IMR-90 (cell line): ENCODE data around the gene MRPL52. TPM values are rescaled to one million over a fixed set of nuclear protein-coding genes. Genes with fewer than 3 reads are reported as not detected.

Source experiments
- ATAC-seq: fragments of 200-7000 bp; cut with Tn5 transposase; 2 replicates; pipeline ENCODE4 v1.9.1; 2020; ENCODE audit warnings: low read depth, mild to moderate bottlenecking, moderate library complexity
- BruUV-seq: library from RNA; stranded (reverse); fragments of 400-500 nt; replicated peaks from 2 replicates; lab custom pipeline; 2021; lab: Mats Ljungman, UMichigan
- CTCF ChIA-PET: fragments of 300-600 bp; formaldehyde crosslinking; extraction: SDS; loops from one replicate; lab custom pipeline; 2021; ENCODE audit warnings: antibody characterized with exemption; lab: Yijun Ruan, JAX
- POLR2A ChIA-PET: fragments of 300-600 bp; sonication (Branson Sonifier 250); formaldehyde crosslinking; loops from one replicate; lab custom pipeline; 2022; ENCODE audit warnings: antibody characterized with exemption; ENCODE audit not compliant: unreplicated experiment; lab: Charles Lee
- DNase-seq: peaks from one replicate; pipeline ENCODE4 v3.0.0; 2013
- H2AFZ ChIP-seq: replicated peaks from 2 replicates; pipeline ENCODE3; 2013; ENCODE audit warnings: low read length, mild to moderate bottlenecking; ENCODE audit not compliant: poor library complexity
- H2AK5ac ChIP-seq: 2 replicates; pipeline ENCODE4 v1.6.1; 2013; ENCODE audit warnings: low read depth, low read length, inconsistent platforms
- H2AK9ac ChIP-seq: replicated peaks from 2 replicates; pipeline ENCODE3; 2013; ENCODE audit warnings: mild to moderate bottlenecking, low read depth, low read length, moderate library complexity; ENCODE audit not compliant: poor library complexity
- H2BK120ac ChIP-seq: 2 replicates; pipeline ENCODE4 v1.6.1; 2013; ENCODE audit warnings: low read depth, low read length, inconsistent platforms
- H2BK15ac ChIP-seq: 3 replicates; pipeline ENCODE4 v1.6.1; 2013; ENCODE audit warnings: low read depth, low read length, inconsistent platforms
- H2BK20ac ChIP-seq: 2 replicates; pipeline ENCODE4 v1.6.1; 2013; ENCODE audit warnings: low read depth, mild to moderate bottlenecking, inconsistent platforms, low read length, moderate library complexity
- H2BK5ac ChIP-seq: 2 replicates; pipeline ENCODE4 v1.6.1; 2013; ENCODE audit warnings: mild to moderate bottlenecking, low read depth, low read length, inconsistent platforms; ENCODE audit not compliant: poor library complexity, severe bottlenecking
- H3K14ac ChIP-seq: replicated peaks from 2 replicates; pipeline ENCODE4 v1.6.1; 2013; ENCODE audit warnings: low read depth, low read length, inconsistent platforms
- H3K18ac ChIP-seq: 2 replicates; pipeline ENCODE4 v1.6.1; 2013; ENCODE audit warnings: low read depth, low read length, control low read depth
- H3K23ac ChIP-seq: 2 replicates; pipeline ENCODE4 v1.6.1; 2013; ENCODE audit warnings: low read depth, low read length, inconsistent platforms
- H3K27ac ChIP-seq: 2 replicates; pipeline ENCODE4 v1.5.1; 2013; ENCODE audit warnings: mild to moderate bottlenecking, control low read depth, low read length; ENCODE audit not compliant: insufficient read depth
- H3K27me3 ChIP-seq: 2 replicates; pipeline ENCODE4 v1.6.1; 2013; ENCODE audit warnings: low read length; ENCODE audit not compliant: control insufficient read depth, insufficient read depth
- H3K36me3 ChIP-seq: 2 replicates; pipeline ENCODE4 v1.6.1; 2013; ENCODE audit warnings: low read length, mixed read lengths; ENCODE audit not compliant: control insufficient read depth, insufficient read depth
- H3K4ac ChIP-seq: 2 replicates; pipeline ENCODE4 v1.6.1; 2013; ENCODE audit warnings: low read depth, low read length, inconsistent platforms
- H3K4me1 ChIP-seq: 2 replicates; pipeline ENCODE4 v1.6.1; 2013; ENCODE audit warnings: low read length, mixed read lengths; ENCODE audit not compliant: control insufficient read depth, insufficient read depth
- H3K4me2 ChIP-seq: 2 replicates; pipeline ENCODE4 v1.6.1; 2013; ENCODE audit warnings: low read depth, mild to moderate bottlenecking, control low read depth, low read length, moderate library complexity
- H3K4me3 ChIP-seq: 2 replicates; pipeline ENCODE4 v1.5.1; 2013; ENCODE audit warnings: low read depth, mild to moderate bottlenecking, control low read depth, low read length, moderate library complexity; ENCODE audit not compliant: insufficient read depth
- H3K56ac ChIP-seq: 2 replicates; pipeline ENCODE4 v1.6.1; 2013; ENCODE audit warnings: low read length, inconsistent platforms; ENCODE audit not compliant: insufficient read depth; ENCODE audit errors: extremely low read depth
- H3K79me1 ChIP-seq, 2 experiments: 2 replicates each; pipeline ENCODE4 v1.6.1; 2013; ENCODE audit warnings: low read length in 2 of 2, inconsistent platforms in 1 of 2, low read depth in 1 of 2
- H3K9ac ChIP-seq: 2 replicates; pipeline ENCODE4 v1.6.1; 2013; ENCODE audit warnings: low read depth, low read length, control low read depth
- H3K9me1 ChIP-seq: 2 replicates; pipeline ENCODE4 v1.6.1; 2013; ENCODE audit warnings: low read length, inconsistent platforms; ENCODE audit not compliant: insufficient read depth
- H3K9me3 ChIP-seq: 2 replicates; pipeline ENCODE4 v1.6.1; 2013; ENCODE audit warnings: low read length; ENCODE audit not compliant: control insufficient read depth, insufficient read depth
- H4K20me1 ChIP-seq: 2 replicates; pipeline ENCODE4 v1.6.1; 2013; ENCODE audit warnings: low read length, inconsistent platforms; ENCODE audit not compliant: insufficient read depth
- H4K5ac ChIP-seq: 2 replicates; pipeline ENCODE4 v1.6.1; 2013; ENCODE audit warnings: mild to moderate bottlenecking, low read depth, low read length, control low read depth
- H4K8ac ChIP-seq, 2 experiments: 2 replicates each; pipeline ENCODE4 v1.6.1; 2013; ENCODE audit warnings: low read depth in 2 of 2, low read length in 2 of 2, control low read depth in 1 of 2, inconsistent platforms in 1 of 2
- H4K91ac ChIP-seq: 2 replicates; pipeline ENCODE4 v1.6.1; 2013; ENCODE audit warnings: low read depth, low read length, inconsistent platforms; ENCODE audit not compliant: insufficient read depth
- CEBPB ChIP-seq: IDR thresholded peaks from 2 replicates; pipeline ENCODE4 v1.6.1; 2012; ENCODE audit warnings: low read depth, low read length, improper control_type of control experiment
- FOS ChIP-seq: fragments of 150-350 bp; IDR thresholded peaks from 2 replicates; pipeline ENCODE4 v1.6.1; 2016; ENCODE audit warnings: low read depth, low read length
- MAFK ChIP-seq: IDR thresholded peaks from 2 replicates; pipeline ENCODE4 v1.6.1; 2012; ENCODE audit warnings: low read depth, low read length, improper control_type of control experiment
- MAZ ChIP-seq: IDR thresholded peaks from 2 replicates; pipeline ENCODE4 v1.6.1; 2012; ENCODE audit warnings: low read depth, mild to moderate bottlenecking, low read length, improper control_type of control experiment, moderate library complexity, borderline replicate concordance
- MXI1 ChIP-seq: IDR thresholded peaks from 2 replicates; pipeline ENCODE4 v1.6.1; 2012; ENCODE audit warnings: low read depth, mild to moderate bottlenecking, low read length, moderate library complexity, borderline replicate concordance
- NFE2L2 ChIP-seq: fragments of 150-350 bp; IDR thresholded peaks from 2 replicates; pipeline ENCODE4 v1.6.1; 2016; ENCODE audit warnings: low read depth, mild to moderate bottlenecking, low read length
- RAD21 ChIP-seq: IDR thresholded peaks from 2 replicates; pipeline ENCODE4 v1.6.1; 2012; ENCODE audit warnings: low read length, improper control_type of control experiment
- RFX5 ChIP-seq: IDR thresholded peaks from 2 replicates; pipeline ENCODE4 v1.8.0; 2012; ENCODE audit warnings: low read depth, mild to moderate bottlenecking, low read length, moderate library complexity
- WGBS, 2 experiments: methylation state at CpG; one replicate each; pipeline versions ENCODE4 v1.1.5 to v1.1.7; 2013; ENCODE audit warnings: missing lambda C conversion rate in 2 of 2; ENCODE audit not compliant: insufficient read length in 1 of 2; ENCODE audit errors: extremely low coverage in 2 of 2; 5-methylcytosine and 5-hydroxymethylcytosine counted together
- dilution Hi-C: fragments of 300-500 bp; cut with HindIII; formaldehyde crosslinking; loops from one replicate; pipeline ENCODE4 v1.14.3; 2018; ENCODE audit warnings: low sequenced_read_pairs; ENCODE audit not compliant: unreplicated experiment
- in situ Hi-C: fragments of 300-500 bp; cut with MboI; formaldehyde crosslinking; loops from 3 replicates; pipeline ENCODE4 v1.14.3; 2019; ENCODE audit warnings: low sequenced_read_pairs, inconsistent platforms, mixed read lengths
- intact Hi-C: fragments of 100-400 bp; cut with micrococcal nuclease; formaldehyde crosslinking; loops from 2 replicates; pipeline ENCODE4 v1.10.0; 2022
- polyA plus RNA-seq, 3 experiments: library from polyadenylated mRNA; depleted of rRNA; stranded (reverse); fragments of >200 nt; gene quantifications; 2 replicates each; pipeline ENCODE4 v1.2.3, GENCODE V29; 2012; ENCODE audit warnings: low replicate concordance in 1 of 3
- total RNA-seq: library from RNA; depleted of rRNA; stranded (reverse); fragments of >200 nt; gene quantifications from 2 replicates; pipeline ENCODE4 v1.2.3, GENCODE V29; 2012

MRPL52 gene
- total and polyA plus RNA-seq, 2 of the 4 experiments (the other 2 are of a cell fraction) = 33.1 to 51.4 TPM

DNA sequence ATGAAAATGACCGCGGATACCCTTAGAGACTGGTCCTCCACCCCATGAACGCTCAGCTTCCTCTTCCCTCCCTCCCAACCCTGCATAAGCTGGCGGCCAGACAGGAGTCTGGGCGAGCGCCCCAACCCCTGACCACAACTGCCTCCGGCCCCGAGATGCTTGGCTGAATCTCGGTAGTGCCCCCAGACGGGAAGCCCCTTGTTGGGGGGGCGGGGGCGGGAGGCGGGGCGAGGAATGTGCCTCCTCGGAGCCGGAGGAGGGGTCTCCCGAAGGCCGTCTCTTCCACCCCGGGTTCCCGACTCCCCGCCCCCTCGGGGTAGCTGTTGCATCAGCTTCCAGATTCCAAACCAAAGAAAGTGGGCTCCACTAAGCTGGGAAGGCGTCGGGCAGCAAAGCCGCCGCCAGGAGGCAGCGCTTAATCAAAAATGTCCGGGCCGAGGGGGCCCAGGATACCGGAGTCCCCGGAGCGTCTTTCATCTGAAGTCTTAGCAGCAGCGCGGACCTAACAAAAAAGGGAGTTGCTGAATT lies 7.1 kb upstream of the MRPL52 start (continued):
- TF ChIP-seq RFX5 = no peak

DNA sequence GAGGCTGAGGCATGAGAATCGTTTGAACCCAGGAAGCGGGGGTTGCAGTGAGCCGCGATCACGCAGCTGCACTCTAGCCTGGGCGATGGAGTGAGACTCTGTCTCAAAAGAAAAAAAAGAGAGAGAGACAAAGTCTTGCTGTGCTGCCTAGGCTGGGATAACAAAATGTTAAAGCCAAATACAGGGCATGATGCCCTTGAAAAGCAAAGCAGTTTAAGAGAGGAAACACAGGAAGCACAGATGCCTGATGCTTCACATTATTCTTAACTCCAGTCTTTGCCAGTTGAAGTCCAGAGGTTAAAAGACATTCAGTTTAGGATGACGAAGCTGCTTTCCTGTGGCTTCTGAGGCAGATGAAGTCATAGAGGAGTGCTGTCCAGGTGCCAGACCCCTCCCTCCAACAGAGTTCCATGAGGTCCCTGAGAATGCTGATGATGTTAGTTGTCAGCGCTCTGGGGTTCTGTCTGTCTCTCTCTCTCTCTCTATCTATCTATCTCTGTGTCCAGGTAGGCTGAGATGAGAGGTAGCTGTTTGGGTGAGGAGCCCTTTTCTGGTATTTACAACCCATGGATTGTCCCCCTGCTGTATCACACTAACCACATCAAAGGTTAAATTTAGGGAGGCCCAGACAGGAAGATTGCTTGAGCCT lies 4.9 kb upstream of the MRPL52 start:
- Histone ChIP-seq H2AK5ac (peak overlapping the region; percentile 70; the same call in 1 of the 2 replicates), H2BK20ac (peak overlapping the region; percentile 82), H3K9ac (0 out of 2 replicates have a peak overlapping the region, but pooled peaks have one; percentile 46), H3K4me1 (peaks cover 18% of the 10 kb centered on the region), H3K27ac (peak overlapping the region; percentile 73), H3K4ac (peak overlapping the region; percentile 61), H3K36me3 (no peaks in the 10 kb centered on the region), H3K18ac (peak overlapping the region; percentile 64), H3K27me3 (no peaks in the 10 kb centered on the region), H3K56ac (0 out of 2 replicates have a peak overlapping the region, but pooled peaks have one; percentile 13), H3K79me1 (peaks cover 0 to 8% of the 10 kb centered on the region in 2 experiments; a peak in 1 of 4 replicates), H3K4me2 (peak overlapping the region; percentile 52), H2AFZ (peak overlapping the region; percentile 58), H3K4me3 (no peak overlapping the region), H2BK15ac (peak overlapping the region; percentile 74; the same call in 1 of the 3 replicates), H4K8ac (peak overlapping the region in 1 of 2 experiments; percentile 86; a peak in 3 of 4 replicates), H3K9me3 (no peaks in the 10 kb centered on the region), H4K20me1 (no peaks in the 10 kb centered on the region), H2AK9ac (peak overlapping the region; percentile 29), H3K9me1 (peaks cover 8% of the 10 kb centered on the region), H2BK5ac (peak overlapping the region; percentile 78), H4K91ac (peak overlapping the region; percentile 43), H3K14ac (peak overlapping the region; percentile 39), H2BK120ac (peak overlapping the region; percentile 58), H4K5ac (peak overlapping the region; percentile 69), H3K23ac (peak overlapping the region; percentile 25)
- ChIA-PET POLR2A (interaction anchor here (0.6 to 1.0 kb wide), 2 partner anchors 13 to 1302 kb away, joined by 3 to 5 read pairs; no protein-coding TSS in a partner anchor), CTCF (interaction anchor here (3.5 kb wide), 1 partner anchor 28 kb away, joined by 60 read pairs; no protein-coding TSS in a partner anchor)
- in situ Hi-C loops (no loop called here), dilution Hi-C loops (no loop called here), intact Hi-C loops (loop anchor here (5.0 kb wide), 1 partner anchor 157 kb away; the partner anchor contains the start of gene AJUBA)
- TF ChIP-seq RAD21 (no peak; the same call in 1 of the 2 replicates), MXI1 (peak; percentile 59; the same call in 1 of the 2 replicates), FOS (peak; percentile 22; the same call in 1 of the 2 replicates), MAZ (peak; percentile 95), NFE2L2 (peak; percentile 81), MAFK (peak; percentile 52; the same call in 1 of the 2 replicates), CEBPB (peak; percentile 23; the same call in 1 of the 2 replicates), RFX5 (no peak)
- ATAC-seq (peak; percentile 38; the same call in 1 of the 2 replicates), DNase-seq (peak; percentile 98)
- 54% methylated on average over 5 of the region's 8 CpGs; no CpG with 5 or more reads in 1 of the 2 experiments for WGBS, 2 experiments
- BruUV-seq = no TSS peak
